Small intestine (tissue), 7 donors: ENCODE measurements around the gene CLIC5. TPM values are rescaled to one million over a fixed set of nuclear protein-coding genes. Genes with fewer than 3 reads are reported as not detected.

ENCODE experiments used
- DNase-seq, 2 donors: peaks; one replicate each; pipeline versions ENCODE4 v3.0.0 to v3.0.0-alpha.2; 2013
- FAIRE-seq: peaks from 2 replicates; lab custom pipeline; 2012; peaks lifted over from hg19 to GRCh38; lab: Jason Lieb, UNC
- H3K27ac ChIP-seq, 3 donors: one replicate each; pipeline ENCODE4 v1.5.1; 2013; ENCODE audit warnings: low read length in 2 of 3, mild to moderate bottlenecking in 2 of 3, control low read depth in 1 of 3, inconsistent platforms in 1 of 3, low read depth in 1 of 3, moderate library complexity in 1 of 3
- H3K27me3 ChIP-seq, 3 donors: one replicate each; pipeline ENCODE4 v1.6.1; 2013; ENCODE audit warnings: low read length in 3 of 3, inconsistent platforms in 1 of 3; ENCODE audit not compliant: control insufficient read depth in 3 of 3, insufficient read depth in 3 of 3
- H3K36me3 ChIP-seq, 3 donors: one replicate each; pipeline ENCODE4 v1.6.1; 2013; ENCODE audit warnings: low read length in 3 of 3, inconsistent platforms in 1 of 3, low read depth in 1 of 3, mild to moderate bottlenecking in 1 of 3, moderate library complexity in 1 of 3; ENCODE audit not compliant: control insufficient read depth in 3 of 3, insufficient read depth in 2 of 3
- H3K4me1 ChIP-seq, 3 donors: one replicate each; pipeline ENCODE4 v1.6.1; 2013; ENCODE audit warnings: low read length in 2 of 3, inconsistent platforms in 1 of 3, low read depth in 1 of 3, mild to moderate bottlenecking in 1 of 3, moderate library complexity in 1 of 3; ENCODE audit not compliant: control insufficient read depth in 3 of 3, insufficient read depth in 2 of 3
- H3K4me3 ChIP-seq, 3 donors: one replicate each; pipeline ENCODE4 v1.5.1; 2013; ENCODE audit warnings: low read length in 3 of 3, control low read depth in 1 of 3, inconsistent platforms in 1 of 3, low read depth in 1 of 3, mild to moderate bottlenecking in 1 of 3, moderate library complexity in 1 of 3
- H3K9me3 ChIP-seq, 2 donors: one replicate each; pipeline ENCODE4 v1.6.1; 2013; ENCODE audit warnings: low read depth in 1 of 2, low read length in 1 of 2; ENCODE audit not compliant: control insufficient read depth in 2 of 2, insufficient read depth in 1 of 2
- WGBS, 3 donors: extraction: QIAGEN DNeasy Blood & Tissue Kit; methylation state at CpG; one replicate each; pipeline ENCODE4 v1.1.7; 2013; 5-methylcytosine and 5-hydroxymethylcytosine counted together
- polyA plus RNA-seq, 4 donors: library from polyadenylated mRNA; stranded (reverse) in 3 of 4; unstranded in 1 of 4; fragments of 200-250 nt in 3 of 4; fragments of 120-200 nt in 1 of 4; gene quantifications; one replicate each; pipeline versions ENCODE4 v1.2.1 to v1.2.3, GENCODE V29; 2013
- donor health status: healthy with polysubstance abuse.
- donor health status: control.
- donor health status: control.
- donor health status: Bipolar disorder and iron deficiency.
- donor health status: healthy.

Gene CLIC5
- polyA plus RNA-seq, 4 donors: 9.3 to 65.7 (median 21.8) TPM

GRCh38 chr6:45880676-45881075 is 135.0 kb downstream of the CLIC5 start:
- Histone ChIP-seq H3K36me3 (no peaks in the 10 kb centered on the region), H3K4me1 (peaks cover 0 to 25% (median 3%) of the 10 kb centered on the region in 3 donors), H3K27ac (peak overlapping the region in 1 of 3 donors; percentile 61), H3K9me3 (no peaks in the 10 kb centered on the region), H3K4me3 (no peak overlapping the region), H3K27me3 (no peaks in the 10 kb centered on the region)
- no peak for FAIRE-seq
- WGBS, 3 donors: 53 to 66% (median 61%) methylated on average over 6 of the region's 6 CpGs
- DNase-seq: peak in 1 of 2 donors; percentile 12

- peaks cover 0 to 25% (median 3%) of the 10 kb centered on the region in 3 donors for H3K4me1 ChIP-seq
- H3K27me3 ChIP-seq: no peaks in the 10 kb centered on the region
- peak; percentile 69 to 92 for DNase-seq
- H3K4me3 ChIP-seq: no peak overlapping the region
- H3K9me3 ChIP-seq: no peaks in the 10 kb centered on the region
- peak overlapping the region in 1 of 3 donors; percentile 77 for H3K27ac ChIP-seq
- 43 to 50% (median 46%) methylated on average over 5 of the region's 5 CpGs for WGBS, 3 donors
- no peak for FAIRE-seq
- no peaks in the 10 kb centered on the region for H3K36me3 ChIP-seq
Observed at GRCh38 chr6:45880159-45880558, 135.5 kb downstream of the CLIC5 start.

GRCh38 chr6:45877970-45878590 is 137.6 kb downstream of the CLIC5 start:
- DNase-seq (no peak), FAIRE-seq (no peak)
- Histone ChIP-seq H3K36me3 (no peaks in the 10 kb centered on the region), H3K27ac (no peak overlapping the region), H3K4me3 (no peak overlapping the region), H3K4me1 (peaks cover 0 to 25% (median 3%) of the 10 kb centered on the region in 3 donors), H3K9me3 (no peaks in the 10 kb centered on the region), H3K27me3 (no peaks in the 10 kb centered on the region)
- 87 to 91% (median 89%) methylated on average over 5 of the region's 5 CpGs for WGBS, 3 donors

GRCh38 chr6:45872827-45873365 is 142.8 kb downstream of the CLIC5 start:
- FAIRE-seq (no peak), DNase-seq (no peak)
- Histone ChIP-seq H3K27ac (no peak overlapping the region), H3K9me3 (no peaks in the 10 kb centered on the region), H3K4me1 (no peaks in the 10 kb centered on the region), H3K36me3 (no peaks in the 10 kb centered on the region), H3K4me3 (no peak overlapping the region), H3K27me3 (no peaks in the 10 kb centered on the region)
- WGBS, 3 donors: 65 to 94% (median 86%) methylated on average over 7 of the region's 7 CpGs

- no peak overlapping the region for H3K4me3 ChIP-seq
- WGBS, 3 donors: 71 to 79% (median 72%) methylated on average over 4 of the region's 4 CpGs
- no peaks in the 10 kb centered on the region for H3K9me3 ChIP-seq
- no peaks in the 10 kb centered on the region for H3K27me3 ChIP-seq
- no peak for DNase-seq
- FAIRE-seq: no peak
- no peak overlapping the region for H3K27ac ChIP-seq
- no peaks in the 10 kb centered on the region for H3K36me3 ChIP-seq
- no peaks in the 10 kb centered on the region for H3K4me1 ChIP-seq
Observed at GRCh38 chr6:45870531-45870930, 145.1 kb downstream of the CLIC5 start.

- Histone ChIP-seq H3K4me1 (no peaks in the 10 kb centered on the region), H3K27ac (no peak overlapping the region), H3K4me3 (no peak overlapping the region), H3K27me3 (peaks cover 0 to 5% (median 0%) of the 10 kb centered on the region in 3 donors), H3K36me3 (no peaks in the 10 kb centered on the region), H3K9me3 (no peaks in the 10 kb centered on the region)
- DNase-seq (no peak), FAIRE-seq (no peak)
- WGBS, 3 donors: 87 to 94% (median 89%) methylated on average over 2 of the region's 2 CpGs
Observed at GRCh38 chr6:45864651-45865050, 151.0 kb downstream of the CLIC5 start.

- H3K9me3 ChIP-seq: no peaks in the 10 kb centered on the region
- no peak overlapping the region for H3K27ac ChIP-seq
- no peak overlapping the region for H3K4me3 ChIP-seq
- FAIRE-seq (no peak), DNase-seq (no peak)
- peaks cover 0 to 5% (median 0%) of the 10 kb centered on the region in 3 donors for H3K27me3 ChIP-seq
- H3K36me3 ChIP-seq: no peaks in the 10 kb centered on the region
- H3K4me1 ChIP-seq: no peaks in the 10 kb centered on the region
- WGBS, 3 donors: 70 to 74% (median 72%) methylated on average over 3 of the region's 3 CpGs
Observed at GRCh38 chr6:45858691-45859090, 157.0 kb downstream of the CLIC5 start.

GRCh38 chr6:45857827-45858226 is 157.8 kb downstream of the CLIC5 start:
- no peak for FAIRE-seq
- Histone ChIP-seq H3K4me3 (no peak overlapping the region), H3K9me3 (no peaks in the 10 kb centered on the region), H3K27ac (no peak overlapping the region), H3K27me3 (peaks cover 0 to 5% (median 0%) of the 10 kb centered on the region in 3 donors), H3K4me1 (no peaks in the 10 kb centered on the region), H3K36me3 (no peaks in the 10 kb centered on the region)
- WGBS, 3 donors: 69 to 85% (median 69%) methylated on average over 2 of the region's 2 CpGs
- DNase-seq: no peak
